Urinary bladder (tissue), 4 donors: ENCODE measurements around the gene HIBCH. TPM values are rescaled to one million over a fixed set of nuclear protein-coding genes. Genes with fewer than 3 reads are reported as not detected.
"Not testable (repeated sequence)": the region's sequence is repeated elsewhere in the genome, so short reads cannot be mapped to it uniquely, and the experiment has no call there.

Source experiments
- DNase-seq: peaks from one replicate; pipeline ENCODE4 v3.0.0-alpha.2; 2015; ENCODE audit errors: extremely low spot score
- H3K27ac ChIP-seq: one replicate; pipeline ENCODE4 v1.5.1; 2013; ENCODE audit warnings: low read depth, mild to moderate bottlenecking, moderate library complexity
- H3K36me3 ChIP-seq: one replicate; pipeline ENCODE4 v1.6.1; 2013; ENCODE audit warnings: mild to moderate bottlenecking, moderate library complexity; ENCODE audit not compliant: insufficient read depth
- H3K4me1 ChIP-seq: one replicate; pipeline ENCODE4 v1.6.1; 2013; ENCODE audit warnings: mild to moderate bottlenecking, moderate library complexity; ENCODE audit not compliant: insufficient read depth
- H3K4me3 ChIP-seq: one replicate; pipeline ENCODE4 v1.5.1; 2013; ENCODE audit warnings: low read depth, low read length
- WGBS: extraction: QIAGEN DNeasy Blood & Tissue Kit; methylation state at CpG from one replicate; pipeline ENCODE4 v1.1.7; 2013; 5-methylcytosine and 5-hydroxymethylcytosine counted together
- polyA plus RNA-seq: library from polyadenylated mRNA; stranded (reverse); fragments of 200-250 nt; gene quantifications from one replicate; pipeline ENCODE4 v1.2.3, GENCODE V29; 2013
- total RNA-seq: library from RNA; depleted of rRNA; stranded (reverse); fragments of >200 nt; gene quantifications from one replicate; pipeline ENCODE4 v1.2.3, GENCODE V29; 2014
- donor health status: healthy with polysubstance abuse.
- donor health status: healthy.

HIBCH gene
- total and polyA plus RNA-seq, 2 donors, result 23.1 to 61.1 TPM

GRCh38 chr2:190311893-190312634, 7.6 kb downstream of the HIBCH start:
- no peak overlapping the region for H3K27ac ChIP-seq
- H3K36me3 ChIP-seq, result no peaks in the 10 kb centered on the region
- no peak for DNase-seq
- no peaks in the 10 kb centered on the region for H3K4me1 ChIP-seq
- no peak overlapping the region for H3K4me3 ChIP-seq
- WGBS, result 85% methylated on average over 7 of the region's 7 CpGs

DNA sequence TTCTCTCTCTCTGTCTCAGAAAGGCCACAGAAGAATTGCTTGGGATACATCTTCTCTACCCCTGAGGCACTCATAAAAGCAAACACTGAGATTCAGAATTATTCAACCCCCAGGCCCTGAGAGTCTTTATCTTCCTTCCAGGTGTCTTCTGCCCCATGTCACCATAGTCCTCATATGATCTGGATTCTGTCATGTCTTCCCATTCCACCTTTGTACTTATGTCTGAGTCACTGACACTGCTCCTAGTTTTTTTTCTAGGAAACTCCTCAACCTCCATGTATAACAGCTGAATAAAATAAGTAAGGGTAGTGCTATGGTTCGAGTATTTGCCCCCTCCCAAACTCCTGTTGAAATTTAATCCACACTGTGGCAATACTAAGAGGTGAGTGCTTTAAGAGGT, 11.6 kb downstream of the HIBCH start:
- DNase-seq, result no peak
- Histone ChIP-seq H3K4me3 (no peak overlapping the region), H3K4me1 (no peaks in the 10 kb centered on the region), H3K36me3 (peaks cover 7% of the 10 kb centered on the region), H3K27ac (no peak overlapping the region)
- WGBS, result 99% methylated on average over 1 of the region's 1 CpG

DNA sequence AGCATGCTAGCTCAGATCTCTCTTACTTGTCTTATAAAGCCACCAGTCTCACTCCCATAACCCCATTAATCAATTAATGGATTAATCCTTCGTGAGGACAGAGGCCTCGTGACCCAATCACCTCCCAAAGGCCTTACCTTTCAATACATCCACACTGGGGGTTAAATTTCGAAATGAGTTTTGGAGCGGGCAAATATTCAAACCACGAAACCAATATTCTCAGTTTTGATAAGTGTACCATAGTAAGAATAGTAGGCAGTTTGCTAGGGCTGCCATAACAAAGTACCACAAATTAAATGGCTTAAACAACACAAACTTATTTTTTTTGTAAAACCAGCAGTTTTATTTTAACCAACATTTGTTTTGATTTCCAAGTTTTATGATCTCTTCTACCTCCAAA, 15.2 kb downstream of the HIBCH start:
- no peak overlapping the region for H3K27ac ChIP-seq
- DNase-seq, result no peak
- H3K36me3 ChIP-seq, result peaks cover 7% of the 10 kb centered on the region
- 92% methylated on average over 5 of the region's 5 CpGs for WGBS
- no peaks in the 10 kb centered on the region for H3K4me1 ChIP-seq
- H3K4me3 ChIP-seq, result no peak overlapping the region

DNA sequence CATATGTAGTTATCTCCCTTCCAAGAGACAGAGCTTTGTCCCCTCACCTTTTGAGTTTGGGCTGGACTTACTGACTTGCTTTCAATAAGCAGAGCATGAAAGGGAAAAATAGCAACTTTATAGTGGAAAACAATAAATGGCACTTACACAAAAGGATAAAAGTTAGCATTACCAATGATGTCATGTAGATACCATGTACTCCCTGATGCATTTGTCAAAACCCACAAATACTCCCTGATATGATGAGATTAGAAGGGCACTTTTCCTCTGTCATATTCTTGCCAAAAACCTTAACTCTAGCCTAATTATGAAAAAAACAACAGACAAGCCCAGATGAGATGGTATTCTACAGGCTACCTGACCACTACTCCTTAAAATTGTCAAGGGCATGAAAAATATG, 16.0 kb downstream of the HIBCH start:
- H3K27ac ChIP-seq, result no peak overlapping the region
- peaks cover 7% of the 10 kb centered on the region for H3K36me3 ChIP-seq
- H3K4me1 ChIP-seq, result no peaks in the 10 kb centered on the region
- H3K4me3 ChIP-seq, result no peak overlapping the region
- DNase-seq, result no peak

DNA sequence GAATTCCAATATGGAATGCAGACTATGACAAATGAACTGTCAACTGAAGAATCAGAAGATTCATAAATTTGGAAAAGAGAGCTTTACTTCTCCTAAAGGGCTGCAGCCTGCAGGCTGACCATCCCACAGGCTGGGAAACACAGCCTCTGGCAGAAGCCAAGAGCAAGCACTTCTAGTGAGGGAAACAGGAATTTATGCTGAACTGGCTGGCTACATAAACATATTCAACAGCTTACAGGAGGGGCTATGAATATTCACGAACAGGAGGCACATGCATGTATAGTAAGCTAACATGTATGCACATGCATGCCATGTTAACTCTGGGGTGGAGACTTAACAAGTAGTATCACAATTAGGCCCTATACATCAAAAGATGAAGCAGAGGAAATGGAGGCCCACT, 17.6 kb downstream of the HIBCH start:
- WGBS, result 95% methylated on average over 1 of the region's 1 CpG
- Histone ChIP-seq H3K4me1 (no peaks in the 10 kb centered on the region), H3K27ac (no peak overlapping the region), H3K4me3 (no peak overlapping the region), H3K36me3 (peaks cover 7% of the 10 kb centered on the region)
- no peak for DNase-seq

DNA sequence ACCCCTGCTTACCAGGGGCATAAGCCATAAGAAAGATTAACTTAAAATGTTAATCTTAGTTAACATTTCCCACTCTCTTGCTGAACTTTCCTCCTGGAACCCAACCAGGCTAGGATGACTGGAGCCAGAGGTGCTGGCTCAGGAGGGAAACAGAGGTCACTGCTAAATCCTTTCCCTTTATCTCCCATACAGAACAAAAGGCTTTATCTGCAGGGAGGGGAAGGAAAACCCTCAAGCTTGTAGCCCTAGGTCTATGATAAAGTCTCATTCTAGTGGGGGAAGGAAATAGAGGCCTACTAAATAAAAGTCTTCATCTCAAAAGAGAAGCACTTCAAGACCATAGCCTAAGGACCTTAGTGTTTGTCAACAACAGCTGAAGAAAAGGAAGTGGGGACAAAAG, 18.6 kb downstream of the HIBCH start:
- no peaks in the 10 kb centered on the region for H3K4me1 ChIP-seq
- H3K27ac ChIP-seq, result no peak overlapping the region
- no peak overlapping the region for H3K4me3 ChIP-seq
- H3K36me3 ChIP-seq, result peaks cover 1% of the 10 kb centered on the region
- no peak for DNase-seq

GRCh38 chr2:190297880-190298279, 21.7 kb downstream of the HIBCH start:
- H3K27ac ChIP-seq, DNase-seq, H3K36me3 ChIP-seq, H3K4me1 ChIP-seq, H3K4me3 ChIP-seq: not testable (repeated sequence)
- WGBS, result 95% methylated on average over 2 of the region's 2 CpGs

GRCh38 chr2:190283783-190284182, 35.8 kb downstream of the HIBCH start:
- Histone ChIP-seq H3K4me3 (no peak overlapping the region), H3K4me1 (no peaks in the 10 kb centered on the region), H3K27ac (no peak overlapping the region), H3K36me3 (peaks cover 2% of the 10 kb centered on the region)
- 59% methylated on average over 2 of the region's 2 CpGs for WGBS
- no peak for DNase-seq

GRCh38 chr2:190280565-190281350, 38.9 kb downstream of the HIBCH start:
- no peaks in the 10 kb centered on the region for H3K4me1 ChIP-seq
- WGBS, result 79% methylated on average over 5 of the region's 5 CpGs
- DNase-seq, result no peak
- H3K4me3 ChIP-seq, result no peak overlapping the region
- H3K36me3 ChIP-seq, result no peaks in the 10 kb centered on the region
- H3K27ac ChIP-seq, result no peak overlapping the region

GRCh38 chr2:190279256-190280134, 40.1 kb downstream of the HIBCH start:
- 79% methylated on average over 12 of the region's 12 CpGs for WGBS
- not testable (repeated sequence) for H3K4me1 ChIP-seq

DNA sequence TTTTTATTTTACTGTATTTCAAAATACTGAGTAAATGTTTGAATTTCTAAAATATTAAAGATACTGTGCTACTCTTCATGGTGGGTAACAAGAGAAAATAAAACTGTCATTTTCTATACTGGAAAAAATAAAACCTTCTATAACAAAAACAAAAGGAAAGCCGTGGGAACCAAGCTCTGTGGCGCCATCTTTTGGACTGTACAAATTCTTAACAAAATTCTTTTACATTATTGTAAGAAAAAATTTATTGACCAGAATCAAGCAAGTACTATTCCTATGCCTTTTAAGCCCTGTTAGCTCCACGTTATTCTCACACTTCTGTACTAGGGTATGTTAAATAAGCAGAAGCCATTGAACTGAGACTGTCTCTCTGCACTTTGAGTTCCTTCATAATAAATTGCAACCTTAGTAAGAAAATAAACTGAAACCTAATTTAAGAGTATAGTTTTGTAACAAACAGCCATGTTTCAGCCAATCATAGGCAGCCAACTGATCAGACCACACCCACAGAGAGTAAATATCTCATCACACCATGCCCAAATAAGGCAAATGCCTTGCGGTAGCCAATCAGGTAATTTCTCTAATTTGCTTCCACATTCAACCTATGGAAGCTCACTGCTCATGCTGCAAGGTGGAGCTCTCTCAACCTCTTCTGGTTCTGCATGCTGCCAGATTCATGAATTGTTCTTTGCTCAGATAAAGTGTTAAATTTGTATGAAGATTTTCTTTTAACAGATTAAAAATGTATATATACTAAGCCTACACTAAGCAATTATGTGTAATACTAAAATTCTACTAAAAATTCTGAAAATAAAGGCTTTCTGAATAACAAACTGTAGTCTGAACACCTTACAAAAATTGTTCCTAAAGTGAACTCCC, 42.2 kb downstream of the HIBCH start:
- Histone ChIP-seq H3K4me3 (no peak overlapping the region), H3K4me1 (no peaks in the 10 kb centered on the region), H3K36me3 (no peaks in the 10 kb centered on the region), H3K27ac (no peak overlapping the region)
- 58% methylated on average over 4 of the region's 4 CpGs for WGBS
- no peak for DNase-seq

More at GRCh38 chr2:190279256-190280134, 40.1 kb downstream of the HIBCH start:
- not testable (repeated sequence) for H3K27ac ChIP-seq, DNase-seq, H3K4me3 ChIP-seq, H3K36me3 ChIP-seq

DNA sequence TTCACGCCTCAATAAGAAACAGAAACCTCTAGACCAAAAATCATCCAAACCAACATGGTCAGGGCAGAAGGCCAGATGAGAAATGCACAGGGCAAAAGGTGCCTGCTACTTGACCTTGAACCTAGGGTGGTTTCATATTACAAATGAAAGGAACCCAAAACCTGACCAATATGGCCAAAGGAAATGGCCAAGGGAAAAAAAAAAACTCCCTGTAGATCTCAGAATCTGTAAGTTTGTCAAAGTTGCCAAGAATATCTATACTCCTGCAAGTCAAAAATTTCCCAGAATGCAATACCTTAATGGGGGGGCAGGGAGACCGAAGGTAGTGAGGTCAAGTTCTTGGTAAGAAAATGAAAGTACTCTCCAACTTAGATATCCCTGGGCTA, 47.2 kb downstream of the HIBCH start:
- Histone ChIP-seq H3K4me3 (no peak overlapping the region), H3K27ac (no peak overlapping the region), H3K4me1 (no peaks in the 10 kb centered on the region), H3K36me3 (no peaks in the 10 kb centered on the region)
- DNase-seq, result no peak
- 48% methylated on average over 2 of the region's 2 CpGs for WGBS
